GM18861 (cell line): ENCODE data around the gene EHMT1.

Source experiments
- ATAC-seq: cut with Tn5 transposase; IDR thresholded peaks from one replicate; pipeline ENCODE4 v1.9.1; 2021; ENCODE audit not compliant: unreplicated experiment

The EHMT1 gene

GRCh38 chr9:137671721-137672120 is 52.9 kb downstream of the EHMT1 start:
- no peak for ATAC-seq

- peak; percentile 62 for ATAC-seq
Observed at GRCh38 chr9:137672907-137673791, 54.3 kb downstream of the EHMT1 start.

- ATAC-seq, result no peak
Observed at GRCh38 chr9:137673886-137674285, 55.1 kb downstream of the EHMT1 start.

GRCh38 chr9:137674307-137674975 is 55.6 kb downstream of the EHMT1 start:
- no peak for ATAC-seq

GRCh38 chr9:137674976-137675320 is 56.1 kb downstream of the EHMT1 start:
- ATAC-seq, result no peak

- ATAC-seq, result no peak
Observed at GRCh38 chr9:137676998-137677397, 58.2 kb downstream of the EHMT1 start.

- no peak for ATAC-seq
Observed at GRCh38 chr9:137678202-137678601, 59.4 kb downstream of the EHMT1 start.

- ATAC-seq, result peak; percentile 48
Observed at GRCh38 chr9:137679249-137679648, 60.4 kb downstream of the EHMT1 start.

GRCh38 chr9:137679695-137680305 is 61.0 kb downstream of the EHMT1 start:
- ATAC-seq, result no peak

- ATAC-seq, result no peak
Observed at GRCh38 chr9:137680444-137681358, 61.9 kb downstream of the EHMT1 start.

- ATAC-seq, result no peak
Observed at GRCh38 chr9:137682428-137683105, 63.8 kb downstream of the EHMT1 start.

- ATAC-seq, result no peak
Observed at GRCh38 chr9:137683262-137683864, 64.6 kb downstream of the EHMT1 start.

GRCh38 chr9:137685035-137685740 is 66.4 kb downstream of the EHMT1 start:
- ATAC-seq, result no peak

GRCh38 chr9:137685741-137686420 is 67.1 kb downstream of the EHMT1 start:
- no peak for ATAC-seq

- ATAC-seq, result no peak
Observed at GRCh38 chr9:137688261-137688660, 69.5 kb downstream of the EHMT1 start.

- ATAC-seq, result no peak
Observed at GRCh38 chr9:137688725-137689124, 69.9 kb downstream of the EHMT1 start.

- ATAC-seq, result no peak
Observed at GRCh38 chr9:137689745-137690529, 71.1 kb downstream of the EHMT1 start.
